DMS53 (cell line): ENCODE measurements around the gene HRC.
A peak's percentile ranks its signal among the peaks of the same experiment; 100 is the strongest.
"Not testable (repeated sequence)": the region's sequence is repeated elsewhere in the genome, so short reads cannot be mapped to it uniquely, and the experiment has no call there.

Experiments
- DNase-seq: peaks from one replicate; lab custom pipeline; 2025; lab: John Stamatoyannopoulos, UW

The HRC gene

GRCh38 chr19:49160450-49161189 is 5.4 kb upstream of the HRC start:
- DNase-seq, result no peak

DNA sequence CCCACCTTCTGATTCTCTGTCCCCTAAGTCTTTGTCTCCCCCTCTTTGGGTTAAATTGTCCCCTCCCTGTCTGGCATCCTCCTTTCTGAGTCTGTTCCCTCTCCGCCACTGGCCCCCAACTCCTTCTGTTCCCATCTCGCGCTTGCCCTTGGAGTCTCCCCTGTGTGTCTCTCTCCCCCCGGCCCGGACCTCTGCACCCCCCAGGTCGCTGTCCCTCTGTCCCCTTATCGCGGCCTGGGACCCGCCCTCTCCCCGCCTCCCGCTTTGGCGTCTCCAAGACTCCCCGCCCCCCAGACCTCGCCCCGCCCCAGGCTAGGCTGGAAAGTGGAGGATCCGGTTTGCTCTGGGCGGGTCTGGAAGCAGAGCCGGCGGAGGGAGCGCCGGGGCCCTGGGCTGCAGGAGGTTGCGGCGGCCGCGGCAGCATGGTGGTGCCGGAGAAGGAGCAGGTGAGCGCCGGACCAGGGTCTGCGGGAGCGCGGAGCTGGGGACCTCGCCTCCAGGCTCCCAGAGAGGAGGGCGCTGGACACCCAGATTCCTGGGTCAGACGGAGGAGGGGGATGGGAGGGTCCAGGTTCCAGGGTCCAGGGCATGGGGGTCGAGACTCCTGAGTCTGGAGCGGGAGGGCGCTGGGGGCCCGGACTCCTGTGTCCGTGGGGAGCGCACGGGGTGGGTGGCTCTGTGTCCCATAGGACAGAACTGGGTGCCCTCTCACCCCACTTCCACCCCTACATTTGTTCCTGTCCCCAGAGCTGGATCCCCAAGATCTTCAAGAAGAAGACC is 2.4 kb upstream of the HRC start, which contains the start of gene TRPM4:
Gene TRPM4, plus strand, starts transcription at position 348 of the 780 bp plus-strand sequence. Its CDS starts 75 bp downstream, at position 423.
- DNase-seq, result peak; percentile 94

DNA sequence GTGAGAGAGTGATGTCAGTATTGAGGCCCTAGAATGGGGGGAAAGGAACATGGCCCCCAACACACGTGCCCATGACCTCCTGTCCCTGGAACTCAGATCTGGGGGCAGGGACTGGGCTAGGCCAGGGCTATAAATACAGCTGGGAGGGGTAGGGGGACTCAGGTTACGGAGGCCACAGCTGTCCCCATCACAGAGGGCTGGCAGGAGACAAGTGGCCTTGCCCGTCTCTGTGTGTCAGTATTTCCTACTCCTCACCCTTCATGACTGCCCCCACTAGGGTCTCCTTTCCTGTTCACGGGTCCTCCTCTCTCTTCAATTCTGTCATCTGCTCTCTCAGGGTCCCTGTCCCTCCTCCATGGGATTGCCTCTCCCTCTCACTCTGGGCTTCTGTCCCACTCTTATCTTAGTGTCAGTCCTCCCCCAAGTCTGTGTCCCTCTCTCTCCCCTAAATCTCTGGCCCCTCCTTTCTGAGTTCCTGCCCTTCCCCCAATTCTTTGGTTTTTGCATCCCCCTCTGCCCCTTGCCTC is 687 bp upstream of the HRC start:
- DNase-seq, result no peak

GRCh38 chr19:49154279-49154678 is 917 bp downstream of the HRC start:
- DNase-seq, result no peak

GRCh38 chr19:49153167-49153809 is 1.9 kb downstream of the HRC start:
- DNase-seq, result no peak

DNA sequence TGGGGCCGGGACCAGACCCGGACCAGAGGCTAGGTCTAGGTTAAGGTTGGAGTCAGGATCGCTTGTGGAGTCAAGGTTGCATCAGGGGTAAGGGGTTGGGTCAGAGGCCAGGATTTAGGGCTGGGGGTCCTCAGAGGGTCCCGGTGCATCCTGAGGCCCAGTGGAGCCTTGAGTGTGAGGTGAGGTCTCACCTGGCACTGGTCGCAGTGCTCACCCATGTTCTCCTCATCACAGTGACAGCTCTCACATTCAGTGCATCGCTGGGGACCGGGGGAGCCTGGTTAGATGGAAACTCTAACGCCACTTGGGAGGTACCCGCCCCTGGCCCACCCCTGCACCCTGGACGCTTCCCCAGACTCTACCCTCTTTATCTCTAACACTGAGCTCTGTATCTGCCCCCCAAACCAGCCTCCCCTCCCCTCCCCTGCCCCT is 3.1 kb downstream of the HRC start:
- no peak for DNase-seq

DNA sequence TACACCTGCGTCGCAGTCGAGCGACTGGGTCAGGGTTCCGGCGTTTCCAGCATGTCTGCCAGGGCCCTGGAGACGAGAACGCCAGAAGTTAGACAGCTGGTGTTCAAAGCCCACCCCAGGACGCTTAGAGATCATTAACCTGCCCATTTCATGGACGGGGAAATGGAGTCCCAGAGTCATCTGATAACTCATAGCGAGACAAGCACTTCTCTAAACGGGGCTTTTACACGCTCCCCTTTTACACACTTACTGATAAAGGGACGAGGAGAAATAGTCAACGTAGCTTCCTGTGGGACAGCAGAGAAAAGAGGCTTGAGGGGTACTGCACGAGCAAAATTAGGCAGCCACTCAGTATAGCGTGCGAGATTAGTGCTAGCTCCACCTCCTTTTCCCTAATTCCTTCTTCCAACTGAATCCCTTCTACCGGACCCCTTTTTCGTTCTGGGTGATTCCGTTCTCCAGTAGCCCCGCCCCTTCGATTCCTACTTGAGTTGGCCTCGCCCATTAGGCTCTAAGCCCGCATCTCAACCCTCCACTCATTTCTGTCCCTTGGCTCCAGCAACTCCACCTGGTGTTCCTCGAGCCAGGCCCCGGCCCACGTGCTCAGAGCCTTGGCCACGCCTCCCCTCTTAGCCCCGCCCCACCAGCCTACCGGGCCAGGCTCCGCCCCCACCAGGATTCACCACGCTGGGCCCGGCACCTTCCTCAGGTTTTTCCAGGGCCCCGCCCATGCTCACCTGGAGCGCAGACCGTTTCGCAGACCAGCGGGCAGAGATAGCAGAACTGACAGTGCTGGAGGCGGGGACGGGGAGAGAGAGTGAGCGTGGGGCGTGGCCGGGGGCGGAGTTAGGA is 3.7 kb downstream of the HRC start:
- peak; percentile 99 for DNase-seq

- DNase-seq, result peak; percentile 68
These were observed 4.3 kb downstream of the HRC start for GRCh38 chr19:49150944-49151243.

GRCh38 chr19:49150106-49150943 is 4.9 kb downstream of the HRC start:
- peak; percentile 96 for DNase-seq

DNA sequence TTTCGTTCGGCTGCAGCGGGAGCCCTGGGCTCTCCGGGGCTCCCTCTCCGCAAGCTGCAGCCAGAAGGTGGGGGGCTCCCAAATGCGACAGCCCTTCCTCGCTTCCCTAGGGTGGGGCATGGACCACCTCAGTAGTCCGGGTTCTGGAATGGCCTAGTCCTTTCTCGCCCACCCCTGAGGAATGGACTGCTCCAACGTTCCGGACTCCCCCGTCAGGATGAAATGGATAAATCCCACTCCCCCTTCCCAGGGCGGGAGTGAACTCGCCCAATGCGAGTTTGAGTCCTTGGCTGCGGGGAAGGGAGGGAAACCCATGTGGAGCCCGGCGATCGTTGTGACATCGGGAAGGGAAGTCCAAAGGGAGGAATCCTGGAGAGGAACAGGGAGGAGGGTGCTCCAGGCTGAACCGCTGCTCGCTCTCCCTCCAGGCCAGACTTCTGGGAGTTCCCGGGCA is 5.5 kb downstream of the HRC start:
- DNase-seq, result peak; percentile 92

DNA sequence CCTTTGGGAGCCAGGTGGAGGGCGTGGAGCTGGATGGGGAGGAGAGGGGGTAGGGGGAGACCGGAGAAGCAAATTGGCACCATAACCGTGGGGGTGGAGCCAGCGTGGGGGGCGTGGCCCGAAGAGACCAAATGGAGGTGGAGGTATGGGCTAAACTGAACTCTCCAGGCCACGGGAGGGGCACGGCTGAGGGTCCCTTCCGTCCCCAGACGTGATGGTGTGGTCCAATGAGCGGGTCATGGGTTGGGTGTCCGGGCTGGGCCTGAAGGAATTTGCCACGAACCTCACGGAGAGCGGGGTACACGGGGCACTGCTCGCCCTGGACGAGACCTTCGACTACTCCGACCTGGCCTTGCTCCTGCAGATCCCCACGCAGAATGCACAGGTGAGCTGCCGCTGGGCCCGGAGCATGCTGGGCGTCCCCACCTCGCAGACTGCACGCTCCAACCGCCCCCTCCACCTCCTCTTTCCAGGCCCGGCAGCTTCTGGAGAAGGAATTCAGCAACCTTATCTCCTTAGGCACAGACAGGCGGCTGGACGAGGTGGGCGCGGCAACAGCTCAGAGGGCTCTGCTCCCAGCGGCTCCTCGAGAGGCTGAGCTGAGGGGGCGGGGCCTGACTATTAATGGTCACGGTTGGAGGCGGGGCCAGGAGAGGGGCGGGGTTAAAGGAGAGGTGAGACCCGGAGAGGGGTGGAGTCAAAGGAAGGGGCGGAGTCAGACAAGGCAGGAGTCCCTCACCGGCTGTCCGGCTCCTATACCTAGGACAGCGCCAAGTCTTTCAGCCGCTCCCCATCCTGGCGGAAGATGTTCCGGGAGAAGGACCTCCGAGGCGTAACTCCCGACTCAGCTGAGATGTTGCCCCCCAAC is 6.2 kb downstream of the HRC start:
- DNase-seq, result peak; percentile 94

- DNase-seq, result no peak
These were observed 7.0 kb downstream of the HRC start for GRCh38 chr19:49148044-49148682.

GRCh38 chr19:49146408-49146770 is 8.8 kb downstream of the HRC start:
- not testable (repeated sequence) for DNase-seq

GRCh38 chr19:49145573-49146407 is 9.4 kb downstream of the HRC start:
- peak; percentile 72 for DNase-seq

DNA sequence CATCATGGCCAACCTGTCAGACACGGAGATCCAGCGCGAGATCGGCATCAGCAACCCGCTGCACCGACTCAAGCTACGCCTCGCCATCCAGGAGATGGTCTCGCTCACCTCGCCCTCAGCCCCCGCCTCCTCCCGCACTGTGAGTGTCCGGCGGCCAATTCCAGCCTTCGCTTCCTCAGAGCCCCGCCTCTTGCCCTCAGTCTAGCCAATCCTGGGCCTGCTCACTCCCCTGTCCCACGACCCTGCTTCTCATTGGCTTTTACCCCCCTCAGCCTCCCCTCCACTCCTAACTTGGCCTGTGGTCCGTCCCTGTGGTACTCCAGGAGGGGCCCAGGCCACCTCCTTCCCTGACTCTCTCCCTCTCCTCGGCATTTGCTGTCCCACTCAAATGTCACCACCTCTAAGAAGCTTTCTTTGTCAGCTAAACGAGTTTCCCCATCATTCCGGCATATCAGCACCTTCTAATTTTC is 12.3 kb downstream of the HRC start:
- DNase-seq, result peak; percentile 88

DNA sequence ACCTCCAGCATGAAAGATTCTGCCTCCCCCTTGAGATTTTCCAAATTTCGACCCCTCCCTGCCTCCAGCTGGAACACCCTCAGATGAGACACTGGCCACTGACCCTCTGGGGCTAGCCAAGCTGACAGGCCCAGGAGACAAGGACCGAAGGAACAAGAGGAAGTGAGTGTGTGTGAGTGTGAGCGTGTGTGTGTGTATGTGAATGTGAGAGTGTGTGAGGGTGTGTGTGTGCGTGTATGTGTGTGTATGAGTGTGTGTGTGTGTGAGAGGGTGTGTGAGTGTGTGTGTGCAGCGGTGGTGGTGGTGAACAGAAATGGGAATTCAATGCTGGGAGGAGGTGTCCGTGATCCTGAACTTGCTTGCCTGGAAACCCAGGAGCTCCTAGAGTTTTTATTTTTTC is 13.8 kb downstream of the HRC start:
- DNase-seq, result no peak

DNA sequence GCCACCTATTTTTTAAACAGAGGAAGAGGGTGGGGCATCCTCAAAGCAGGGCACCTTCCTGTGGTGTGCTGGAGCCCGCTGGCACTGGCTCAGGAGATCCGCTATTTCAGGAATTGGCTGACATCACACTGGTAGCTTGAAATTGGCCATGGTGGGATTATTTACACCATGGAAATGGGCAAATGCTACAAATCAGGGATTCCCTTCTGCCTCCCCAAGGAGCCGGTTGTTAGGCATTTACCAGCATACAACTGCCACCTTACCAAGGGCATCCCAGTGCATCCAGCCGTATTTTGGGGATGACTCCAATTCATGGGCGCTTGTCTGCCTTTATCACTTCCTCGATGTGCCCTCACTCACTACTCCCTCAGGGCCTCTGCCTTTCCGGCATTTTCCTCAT is 14.2 kb downstream of the HRC start:
- DNase-seq, result no peak

GRCh38 chr19:49136771-49137171 is 18.4 kb downstream of the HRC start:
- no peak for DNase-seq
